CD14-positive monocyte (primary cell): Measurements from ENCODE around the gene INPP5A. TPM values are rescaled to one million over a fixed set of nuclear protein-coding genes. Genes with fewer than 3 reads are reported as not detected.

Source experiments
- DNase-seq, 3 donors: peaks; one replicate each; pipeline ENCODE4 v3.0.0-alpha.2; 2011 to 2022
- H2AFZ ChIP-seq: 2 replicates; pipeline ENCODE4 v1.6.0; 2012; ENCODE audit warnings: mild to moderate bottlenecking, low read depth, low read length, inconsistent platforms; ENCODE audit not compliant: insufficient read depth, poor library complexity, severe bottlenecking
- H3K27ac ChIP-seq, 2 donors: 1 replicate in 1 of 2; 2 replicates in 1 of 2; pipeline ENCODE4 v1.5.1; 2012 to 2013; ENCODE audit warnings: low read length in 2 of 2, control low read depth in 1 of 2, inconsistent platforms in 1 of 2, low read depth in 1 of 2, mild to moderate bottlenecking in 1 of 2
- H3K27me3 ChIP-seq, 2 donors: one replicate each; pipeline versions ENCODE4 v1.6.0 to v1.6.1; 2011 to 2013; ENCODE audit warnings: low read length in 2 of 2; ENCODE audit not compliant: control insufficient read depth in 2 of 2, insufficient read depth in 2 of 2
- H3K36me3 ChIP-seq, 2 donors: replicated peaks in 1 of 2; 1 replicate in 1 of 2; 2 replicates in 1 of 2; pipeline versions ENCODE4 v1.5.1 to v1.6.1; 2012 to 2013; ENCODE audit warnings: low read length in 2 of 2, control low read depth in 1 of 2, inconsistent platforms in 1 of 2, mild to moderate bottlenecking in 1 of 2; ENCODE audit not compliant: insufficient read depth in 2 of 2, control insufficient read depth in 1 of 2
- H3K4me1 ChIP-seq, 2 donors: 1 replicate in 1 of 2; 2 replicates in 1 of 2; pipeline versions ENCODE4 v1.5.1 to v1.6.1; 2012 to 2013; ENCODE audit warnings: low read length in 2 of 2, control low read depth in 1 of 2, inconsistent platforms in 1 of 2, mild to moderate bottlenecking in 1 of 2, moderate library complexity in 1 of 2; ENCODE audit not compliant: insufficient read depth in 2 of 2, control insufficient read depth in 1 of 2
- H3K4me2 ChIP-seq: replicated peaks from 2 replicates; pipeline ENCODE3; 2012; ENCODE audit warnings: low read length, moderate library complexity, mild to moderate bottlenecking; ENCODE audit not compliant: poor library complexity, severe bottlenecking; ENCODE audit errors: extremely low read depth
- H3K4me3 ChIP-seq, 3 experiments: fragments of 200-600 bp in 1 of 3; sonication (generic) in 1 of 3; replicated peaks in 1 of 3; 1 replicate in 2 of 3; 2 replicates in 1 of 3; pipeline ENCODE4 v1.5.1; 2011 to 2013; ENCODE audit warnings: low read length in 3 of 3, mild to moderate bottlenecking in 3 of 3, control low read depth in 2 of 3, low read depth in 2 of 3, inconsistent platforms in 1 of 3, moderate library complexity in 1 of 3
- H3K79me2 ChIP-seq: 2 replicates; pipeline ENCODE4 v1.6.0; 2012; ENCODE audit warnings: mild to moderate bottlenecking, control low read depth, inconsistent platforms, low read length, moderate library complexity; ENCODE audit not compliant: insufficient read depth
- H3K9ac ChIP-seq: 2 replicates; pipeline ENCODE4 v1.6.0; 2017; ENCODE audit warnings: low read length, mild to moderate bottlenecking; ENCODE audit not compliant: insufficient read depth, poor library complexity, severe bottlenecking
- H3K9me3 ChIP-seq, 2 donors: replicated peaks in 1 of 2; 1 replicate in 1 of 2; 2 replicates in 1 of 2; pipeline versions ENCODE4 v1.5.1 to v1.6.1; 2012 to 2013; ENCODE audit warnings: low read length in 2 of 2, control low read depth in 1 of 2; ENCODE audit not compliant: control insufficient read depth in 1 of 2, insufficient read depth in 1 of 2
- H4K20me1 ChIP-seq: 2 replicates; pipeline ENCODE4 v1.6.0; 2012; ENCODE audit warnings: mild to moderate bottlenecking, low read length, control low read depth, moderate library complexity; ENCODE audit not compliant: insufficient read depth
- H3K27ac Mint-ChIP-seq, 7 donors: one replicate each; pipeline ENCODE4 v1.8.0; 2020; ENCODE audit warnings: mild to moderate bottlenecking in 7 of 7, mixed read lengths in 7 of 7, moderate library complexity in 6 of 7, inconsistent platforms in 2 of 7
- H3K27me3 Mint-ChIP-seq, 3 donors: one replicate each; pipeline ENCODE4 v1.8.0; 2021 to 2022; ENCODE audit warnings: low read depth in 3 of 3, mild to moderate bottlenecking in 3 of 3, mixed read lengths in 3 of 3, moderate library complexity in 3 of 3, inconsistent platforms in 1 of 3
- H3K36me3 Mint-ChIP-seq, 2 donors: one replicate each; pipeline ENCODE4 v1.8.0; 2020; ENCODE audit warnings: mixed read lengths in 2 of 2, inconsistent platforms in 1 of 2, mild to moderate bottlenecking in 1 of 2
- H3K4me1 Mint-ChIP-seq: one replicate; pipeline ENCODE4 v1.8.0; 2020; ENCODE audit warnings: mild to moderate bottlenecking, mixed read lengths
- H3K4me3 Mint-ChIP-seq, 2 donors: one replicate each; pipeline ENCODE4 v1.8.0; 2020; ENCODE audit warnings: mild to moderate bottlenecking in 2 of 2, mixed read lengths in 2 of 2, moderate library complexity in 1 of 2
- H3K9me3 Mint-ChIP-seq, 7 donors: one replicate each; pipeline ENCODE4 v1.8.0; 2020 to 2022; ENCODE audit warnings: mixed read lengths in 7 of 7, mild to moderate bottlenecking in 6 of 7, moderate library complexity in 6 of 7, inconsistent platforms in 2 of 7
- WGBS: methylation state at CpG from one replicate; pipeline ENCODE4 v1.1.5; 2013; ENCODE audit warnings: missing lambda C conversion rate; ENCODE audit not compliant: insufficient coverage; 5-methylcytosine and 5-hydroxymethylcytosine counted together
- intact Hi-C, 2 donors: fragments of 100-400 bp; cut with micrococcal nuclease; formaldehyde crosslinking; loops; one replicate each; pipeline versions ENCODE4 v1.15.0 to v1.15.1; 2023
- polyA plus RNA-seq, 3 donors: library from polyadenylated mRNA; depleted of rRNA in 1 of 3; unstranded in 2 of 3; stranded (reverse) in 1 of 3; fragments of 300-500 nt in 2 of 3; fragments of >200 nt in 1 of 3; fragmentation: Illumina TruSeq in 2 of 3; gene quantifications; 1 replicate in 2 of 3; 2 replicates in 1 of 3; pipeline ENCODE4 v1.2.3, GENCODE V29; 2012 to 2021
- TF ChIP-seq, protein P1 (sequence below): fragments of 200-600 bp; IDR thresholded peaks from one replicate; pipeline ENCODE4 v1.8.0; 2022; ENCODE audit warnings: antibody characterized with exemption, mild to moderate bottlenecking

Gene INPP5A
- polyA plus RNA-seq, 3 donors, result 0.87 to 17.2 (median 2.9) TPM

DNA sequence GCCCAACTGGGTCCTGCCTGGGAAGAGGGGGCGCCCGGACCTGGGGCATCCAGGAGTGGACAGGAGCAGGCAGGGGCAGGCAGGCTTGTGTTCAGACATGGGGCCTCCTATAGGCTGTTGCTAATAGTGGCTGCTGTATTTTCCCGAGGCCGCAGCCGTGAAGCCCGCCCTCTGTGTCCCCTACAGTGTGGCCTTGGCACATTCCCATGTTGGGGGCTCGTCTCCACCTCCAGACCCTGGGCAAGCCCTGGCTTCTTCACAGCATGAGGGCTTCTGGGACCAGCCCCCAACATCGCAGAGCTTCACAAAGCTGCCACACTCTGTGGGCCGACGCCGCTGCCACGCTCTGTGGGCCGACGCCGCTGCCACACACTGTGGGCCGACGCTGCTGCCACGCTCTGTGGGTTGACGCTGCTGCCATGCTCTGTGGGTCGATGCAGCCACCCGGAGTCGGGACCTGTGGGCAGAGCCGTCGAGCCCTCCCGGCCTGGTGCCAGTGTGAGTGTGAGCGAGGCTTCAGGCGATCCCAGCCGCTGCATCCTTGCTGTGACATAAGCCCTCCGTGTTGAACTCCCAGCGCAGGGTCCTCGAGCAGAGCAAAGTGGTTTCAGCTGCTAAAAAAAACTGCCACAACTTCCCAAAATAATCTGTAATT, 109.0 kb downstream of the INPP5A start:
- Histone ChIP-seq H3K27ac (no peak overlapping the region), H3K4me1 (no peaks in the 10 kb centered on the region), H3K27me3 (no peaks in the 10 kb centered on the region), H4K20me1 (peaks cover 61% of the 10 kb centered on the region), H3K9ac (no peak overlapping the region), H3K79me2 (peaks cover 31% of the 10 kb centered on the region), H3K4me2 (no peak overlapping the region), H3K9me3 (no peaks in the 10 kb centered on the region), H3K4me3 (no peak overlapping the region), H2AFZ (no peak overlapping the region), H3K36me3 (peaks cover 24 to 51% of the 10 kb centered on the region in 2 donors)
- H3K4me3 Mint-ChIP-seq, result no peak overlapping the region
- 97% methylated on average over 30 of the region's 31 CpGs for WGBS
- H3K27ac Mint-ChIP-seq, result no peak overlapping the region
- H3K9me3 Mint-ChIP-seq, result no peaks in the 10 kb centered on the region
- DNase-seq, result no peak
- no peaks in the 10 kb centered on the region for H3K4me1 Mint-ChIP-seq
- peaks cover 36 to 59% of the 10 kb centered on the region in 2 donors for H3K36me3 Mint-ChIP-seq
- intact Hi-C loops, result no loop called here
- TF ChIP-seq, protein P1, sequence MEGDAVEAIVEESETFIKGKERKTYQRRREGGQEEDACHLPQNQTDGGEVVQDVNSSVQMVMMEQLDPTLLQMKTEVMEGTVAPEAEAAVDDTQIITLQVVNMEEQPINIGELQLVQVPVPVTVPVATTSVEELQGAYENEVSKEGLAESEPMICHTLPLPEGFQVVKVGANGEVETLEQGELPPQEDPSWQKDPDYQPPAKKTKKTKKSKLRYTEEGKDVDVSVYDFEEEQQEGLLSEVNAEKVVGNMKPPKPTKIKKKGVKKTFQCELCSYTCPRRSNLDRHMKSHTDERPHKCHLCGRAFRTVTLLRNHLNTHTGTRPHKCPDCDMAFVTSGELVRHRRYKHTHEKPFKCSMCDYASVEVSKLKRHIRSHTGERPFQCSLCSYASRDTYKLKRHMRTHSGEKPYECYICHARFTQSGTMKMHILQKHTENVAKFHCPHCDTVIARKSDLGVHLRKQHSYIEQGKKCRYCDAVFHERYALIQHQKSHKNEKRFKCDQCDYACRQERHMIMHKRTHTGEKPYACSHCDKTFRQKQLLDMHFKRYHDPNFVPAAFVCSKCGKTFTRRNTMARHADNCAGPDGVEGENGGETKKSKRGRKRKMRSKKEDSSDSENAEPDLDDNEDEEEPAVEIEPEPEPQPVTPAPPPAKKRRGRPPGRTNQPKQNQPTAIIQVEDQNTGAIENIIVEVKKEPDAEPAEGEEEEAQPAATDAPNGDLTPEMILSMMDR, result no peak
- peaks cover 0 to 4% (median 0%) of the 10 kb centered on the region in 3 donors for H3K27me3 Mint-ChIP-seq

DNA sequence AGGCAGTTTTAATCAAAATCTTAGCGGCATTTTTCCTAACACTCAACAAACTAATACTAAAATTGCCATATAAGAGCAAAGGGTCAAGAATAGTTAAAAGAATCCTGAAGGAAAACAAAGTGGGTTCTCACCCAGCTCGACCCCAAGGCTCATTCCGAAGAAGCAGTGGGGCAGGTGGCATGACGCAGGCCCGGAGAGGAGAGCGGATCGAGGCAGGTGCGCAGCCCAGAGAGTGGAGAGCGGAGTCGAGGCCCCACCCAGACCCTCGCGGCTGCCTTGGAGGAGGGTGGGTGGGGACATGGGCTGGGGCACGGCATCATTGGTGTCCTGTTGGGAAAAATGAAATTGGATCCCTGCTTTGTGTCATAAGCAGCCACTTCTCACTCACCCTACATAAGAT, 109.8 kb downstream of the INPP5A start:
- peaks cover 52% of the 10 kb centered on the region for H4K20me1 ChIP-seq
- Mint-ChIP-seq H3K4me3 (no peak overlapping the region), H3K27me3 (peaks cover 0 to 4% (median 0%) of the 10 kb centered on the region in 3 donors), H3K27ac (no peak overlapping the region), H3K4me1 (no peaks in the 10 kb centered on the region), H3K36me3 (peaks cover 41 to 64% of the 10 kb centered on the region in 2 donors), H3K9me3 (no peaks in the 10 kb centered on the region)
- H3K27ac ChIP-seq, result no peak overlapping the region
- intact Hi-C loops, result no loop called here
- H3K27me3 ChIP-seq, result no peaks in the 10 kb centered on the region
- no peaks in the 10 kb centered on the region for H3K4me1 ChIP-seq
- H3K9me3 ChIP-seq, result no peaks in the 10 kb centered on the region
- WGBS, result 100% methylated on average over 3 of the region's 13 CpGs
- peaks cover 22% of the 10 kb centered on the region for H3K79me2 ChIP-seq
- TF ChIP-seq, protein P1, result no peak
- peaks cover 30 to 60% of the 10 kb centered on the region in 2 donors for H3K36me3 ChIP-seq
- no peak overlapping the region for H2AFZ ChIP-seq
- H3K9ac ChIP-seq, result no peak overlapping the region
- no peak for DNase-seq
- H3K4me3 ChIP-seq, result no peak overlapping the region
- no peak overlapping the region for H3K4me2 ChIP-seq
